Loucy (cell line): ENCODE results near the gene HOXC13.

Experiments used
- H2AFZ ChIP-seq: fragments of 200-600 bp; sonication (generic); 2 replicates; pipeline ENCODE4 v1.6.0; 2016; ENCODE audit warnings: antibody characterized with exemption, mild to moderate bottlenecking, low read length, moderate library complexity
- H3F3A ChIP-seq: fragments of 200-600 bp; 2 replicates; pipeline ENCODE4 v1.6.0; 2016; ENCODE audit warnings: antibody characterized with exemption, low read depth, mild to moderate bottlenecking
- H3K27me3 ChIP-seq: fragments of 200-600 bp; sonication (generic); 2 replicates; pipeline ENCODE4 v1.6.1; 2014; ENCODE audit warnings: low read length, mild to moderate bottlenecking; ENCODE audit not compliant: insufficient read depth, poor library complexity, severe bottlenecking
- H3K36me3 ChIP-seq: fragments of 200-600 bp; sonication (generic); 2 replicates; pipeline ENCODE4 v1.6.1; 2016; ENCODE audit warnings: low read length; ENCODE audit not compliant: insufficient read depth
- H3K4me1 ChIP-seq: fragments of 200-600 bp; sonication (generic); 2 replicates; pipeline ENCODE4 v1.5.1; 2014; ENCODE audit warnings: low read length, mild to moderate bottlenecking; ENCODE audit not compliant: insufficient read depth, poor library complexity, severe bottlenecking
- H3K4me2 ChIP-seq: fragments of 200-600 bp; sonication (generic); 2 replicates; pipeline ENCODE4 v1.6.0; 2014; ENCODE audit warnings: antibody characterized with exemption, low read length, low read depth, mild to moderate bottlenecking; ENCODE audit not compliant: poor library complexity, severe bottlenecking
- H3K4me3 ChIP-seq: fragments of 200-600 bp; sonication (generic); 2 replicates; pipeline ENCODE4 v1.5.1; 2014; ENCODE audit warnings: low read length, mild to moderate bottlenecking, mixed read lengths; ENCODE audit not compliant: poor library complexity, severe bottlenecking
- H3K79me2 ChIP-seq: fragments of 200-600 bp; sonication (generic); 2 replicates; pipeline ENCODE4 v1.6.1; 2014; ENCODE audit warnings: low read length; ENCODE audit not compliant: insufficient read depth
- H3K9ac ChIP-seq: fragments of 200-600 bp; sonication (generic); 2 replicates; pipeline ENCODE4 v1.6.0; 2014; ENCODE audit warnings: mild to moderate bottlenecking, low read depth, low read length, moderate library complexity; ENCODE audit not compliant: poor library complexity, severe bottlenecking
- H3K9me2 ChIP-seq: fragments of 200-600 bp; sonication (generic); replicated peaks from 2 replicates; pipeline ENCODE4 v1.6.1; 2016; ENCODE audit warnings: low read depth, low read length, mixed read lengths
- H3K9me3 ChIP-seq: fragments of 200-600 bp; sonication (generic); 2 replicates; pipeline ENCODE4 v1.6.1; 2014; ENCODE audit warnings: mild to moderate bottlenecking, antibody characterized with exemption, low read length, low read depth; ENCODE audit not compliant: insufficient read depth
- H4K20me1 ChIP-seq: fragments of 200-600 bp; sonication (generic); 2 replicates; pipeline ENCODE4 v1.6.0; 2014; ENCODE audit warnings: antibody characterized with exemption, low read length, mild to moderate bottlenecking; ENCODE audit not compliant: insufficient read depth, poor library complexity, severe bottlenecking
- EZH2phosphoT487 ChIP-seq: fragments of 200-600 bp; IDR thresholded peaks from 2 replicates; pipeline ENCODE4 v1.6.1; 2018; ENCODE audit warnings: antibody characterized with exemption, mild to moderate bottlenecking, moderate library complexity, borderline replicate concordance
- TF ChIP-seq, protein P1 (sequence below): fragments of 200-600 bp; sonication (generic); conservative IDR thresholded peaks from 2 replicates; pipeline ENCODE4 v1.5.1; 2014; ENCODE audit warnings: mild to moderate bottlenecking, antibody characterized with exemption, low read length

HOXC13 gene

DNA sequence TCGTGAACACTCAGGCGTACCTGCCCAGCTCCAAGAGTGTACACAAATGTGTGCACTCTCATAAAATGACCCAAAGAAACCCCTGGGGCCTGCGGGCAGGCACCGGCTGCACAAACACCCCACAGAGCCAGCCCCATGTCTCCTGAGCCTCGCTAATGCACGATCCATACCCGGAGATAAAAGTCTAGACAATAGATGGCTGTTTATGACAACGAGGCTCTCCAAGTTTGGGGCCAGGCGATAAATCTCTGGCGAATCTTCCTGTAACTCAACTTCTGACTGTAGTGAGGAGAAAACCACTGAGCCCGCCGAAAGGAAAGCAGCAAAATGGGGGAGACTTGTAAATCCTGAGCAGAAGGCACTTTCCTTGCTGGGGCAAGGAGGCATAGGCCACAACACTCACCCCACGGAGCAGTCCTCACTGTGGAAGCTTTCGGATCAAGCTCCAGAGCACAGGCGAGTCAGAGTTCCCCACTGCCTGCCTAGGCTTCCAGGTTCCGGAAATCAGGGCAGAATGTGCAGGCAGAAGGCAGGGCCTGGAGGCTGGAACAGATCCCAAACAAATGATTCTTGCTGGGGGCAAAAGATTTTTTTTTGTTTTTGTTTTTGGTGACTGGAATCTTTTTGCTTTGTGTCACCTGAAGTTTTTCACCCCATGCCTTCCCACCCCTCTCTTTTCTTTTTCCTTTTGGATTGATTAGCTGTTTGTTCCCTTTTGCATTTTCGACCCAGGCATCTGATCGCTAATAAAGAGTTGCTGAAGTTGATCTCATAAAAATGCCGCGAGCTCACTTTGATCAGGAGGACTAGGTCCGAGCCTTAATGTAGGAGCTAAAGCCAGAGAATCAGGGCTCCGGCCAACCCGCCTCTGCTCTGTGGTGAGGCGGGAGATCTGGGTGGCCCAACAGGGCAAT, 29.8 kb downstream of the HOXC13 start:
- H4K20me1 ChIP-seq: no peaks in the 10 kb centered on the region
- H3K27me3 ChIP-seq: no peaks in the 10 kb centered on the region

GRCh38 chr12:53969588-53970259, 31.1 kb downstream of the HOXC13 start:
- no peak for TF ChIP-seq EZH2phosphoT487
- no peaks in the 10 kb centered on the region for H3K9me2 ChIP-seq
- no peak overlapping the region for H2AFZ ChIP-seq
- peaks cover 21% of the 10 kb centered on the region for H3K4me1 ChIP-seq
- H3K36me3 ChIP-seq: no peaks in the 10 kb centered on the region
- H3K4me2 ChIP-seq: no peak overlapping the region
- no peaks in the 10 kb centered on the region for H3K9me3 ChIP-seq
- no peaks in the 10 kb centered on the region for H3F3A ChIP-seq
- no peaks in the 10 kb centered on the region for H3K27me3 ChIP-seq
- no peaks in the 10 kb centered on the region for H4K20me1 ChIP-seq
- peaks cover 16% of the 10 kb centered on the region for H3K79me2 ChIP-seq
- H3K9ac ChIP-seq: no peak overlapping the region
- no peak overlapping the region for H3K4me3 ChIP-seq

More for the DNA sequence above, 29.8 kb downstream of the HOXC13 start:
- TF ChIP-seq, protein P1, sequence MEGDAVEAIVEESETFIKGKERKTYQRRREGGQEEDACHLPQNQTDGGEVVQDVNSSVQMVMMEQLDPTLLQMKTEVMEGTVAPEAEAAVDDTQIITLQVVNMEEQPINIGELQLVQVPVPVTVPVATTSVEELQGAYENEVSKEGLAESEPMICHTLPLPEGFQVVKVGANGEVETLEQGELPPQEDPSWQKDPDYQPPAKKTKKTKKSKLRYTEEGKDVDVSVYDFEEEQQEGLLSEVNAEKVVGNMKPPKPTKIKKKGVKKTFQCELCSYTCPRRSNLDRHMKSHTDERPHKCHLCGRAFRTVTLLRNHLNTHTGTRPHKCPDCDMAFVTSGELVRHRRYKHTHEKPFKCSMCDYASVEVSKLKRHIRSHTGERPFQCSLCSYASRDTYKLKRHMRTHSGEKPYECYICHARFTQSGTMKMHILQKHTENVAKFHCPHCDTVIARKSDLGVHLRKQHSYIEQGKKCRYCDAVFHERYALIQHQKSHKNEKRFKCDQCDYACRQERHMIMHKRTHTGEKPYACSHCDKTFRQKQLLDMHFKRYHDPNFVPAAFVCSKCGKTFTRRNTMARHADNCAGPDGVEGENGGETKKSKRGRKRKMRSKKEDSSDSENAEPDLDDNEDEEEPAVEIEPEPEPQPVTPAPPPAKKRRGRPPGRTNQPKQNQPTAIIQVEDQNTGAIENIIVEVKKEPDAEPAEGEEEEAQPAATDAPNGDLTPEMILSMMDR: no peak
- TF ChIP-seq EZH2phosphoT487: no peak
- Histone ChIP-seq H3K9ac (no peak overlapping the region), H3K79me2 (peaks cover 16% of the 10 kb centered on the region), H3K36me3 (no peaks in the 10 kb centered on the region), H3K4me3 (no peak overlapping the region), H3F3A (no peaks in the 10 kb centered on the region), H3K9me2 (no peaks in the 10 kb centered on the region), H3K9me3 (no peaks in the 10 kb centered on the region), H3K4me2 (no peak overlapping the region), H3K4me1 (peaks cover 31% of the 10 kb centered on the region), H2AFZ (no peak overlapping the region)

DNA sequence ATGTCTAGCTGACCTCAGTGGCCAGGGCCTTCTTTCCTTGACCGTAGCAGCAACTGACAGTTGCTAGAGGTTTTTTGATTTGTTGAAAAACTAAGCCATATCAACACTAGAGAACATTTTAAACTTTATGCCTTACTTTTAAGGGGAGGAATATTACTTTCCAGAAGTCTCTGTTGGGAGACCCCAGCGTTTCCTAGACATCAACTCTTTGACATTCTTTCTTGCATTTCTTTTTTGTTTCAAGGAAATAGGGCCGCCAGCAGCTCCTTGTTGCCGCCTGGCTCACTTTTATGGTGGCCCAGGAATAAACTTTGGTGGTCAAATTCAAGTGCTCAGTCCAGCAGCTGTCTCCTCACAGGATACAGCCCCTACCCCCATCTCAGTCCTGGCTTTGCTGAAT, 31.8 kb downstream of the HOXC13 start:
- Histone ChIP-seq H3K27me3 (no peaks in the 10 kb centered on the region), H3K9me2 (no peaks in the 10 kb centered on the region), H3K9me3 (no peaks in the 10 kb centered on the region), H2AFZ (no peak overlapping the region), H3K4me1 (peaks cover 14% of the 10 kb centered on the region), H3K9ac (no peak overlapping the region), H3K36me3 (no peaks in the 10 kb centered on the region), H3K4me2 (no peak overlapping the region), H3F3A (no peaks in the 10 kb centered on the region), H3K79me2 (peaks cover 16% of the 10 kb centered on the region), H4K20me1 (no peaks in the 10 kb centered on the region), H3K4me3 (no peak overlapping the region)
- TF ChIP-seq, protein P1: no peak
- no peak for TF ChIP-seq EZH2phosphoT487
